ENCODE data around the gene EGF.
"Not testable (repeated sequence)": the region's sequence is repeated elsewhere in the genome, so short reads cannot be mapped to it uniquely, and the experiment has no call there.

The EGF gene

DNA sequence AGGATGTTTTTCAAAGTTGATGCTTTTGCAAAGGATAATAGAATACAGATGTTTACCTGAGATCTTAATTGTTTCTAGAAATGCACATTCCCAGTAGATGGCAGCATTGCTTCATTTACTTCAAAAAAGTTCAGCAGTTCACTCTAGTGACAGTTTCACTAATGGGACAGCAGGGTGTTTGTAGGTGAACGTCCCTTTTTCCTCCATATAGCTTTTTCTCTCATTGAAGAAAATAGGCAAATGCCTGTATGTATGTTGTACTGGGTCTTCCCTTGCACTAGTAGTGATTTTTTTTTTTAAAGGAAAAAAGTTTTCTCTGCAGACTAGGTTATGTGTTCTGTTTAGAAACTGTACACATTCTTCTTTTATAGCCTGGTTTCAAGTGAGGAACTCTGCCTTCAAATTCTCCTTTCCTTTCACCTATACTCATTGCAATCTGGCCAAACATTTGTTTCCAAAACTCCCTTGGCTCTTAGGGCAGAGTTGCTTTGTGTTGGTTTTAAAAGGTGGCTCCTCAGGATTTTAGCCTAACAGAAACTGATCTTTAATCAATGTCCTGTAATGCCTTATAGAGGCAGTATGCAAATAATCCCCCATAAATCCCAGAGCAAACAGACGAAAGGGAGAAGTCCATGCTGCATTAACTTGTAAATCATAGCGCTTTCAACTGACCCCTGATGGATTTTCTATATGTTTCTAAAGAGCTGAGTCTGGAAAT is 86.3 kb downstream of the EGF start:
- DNase-seq: peak; percentile 74

DNA sequence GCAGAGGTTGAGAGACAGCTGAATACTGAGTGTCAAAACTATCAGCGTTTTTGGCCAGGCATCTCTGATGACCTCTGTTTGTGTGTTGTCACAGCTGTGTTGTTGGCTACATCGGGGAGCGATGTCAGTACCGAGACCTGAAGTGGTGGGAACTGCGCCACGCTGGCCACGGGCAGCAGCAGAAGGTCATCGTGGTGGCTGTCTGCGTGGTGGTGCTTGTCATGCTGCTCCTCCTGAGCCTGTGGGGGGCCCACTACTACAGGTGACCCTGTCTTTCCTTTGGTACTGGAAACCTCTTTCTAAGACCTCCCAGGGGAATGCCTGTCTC is 86.9 kb downstream of the EGF start:
- DNase-seq: no peak

DNA sequence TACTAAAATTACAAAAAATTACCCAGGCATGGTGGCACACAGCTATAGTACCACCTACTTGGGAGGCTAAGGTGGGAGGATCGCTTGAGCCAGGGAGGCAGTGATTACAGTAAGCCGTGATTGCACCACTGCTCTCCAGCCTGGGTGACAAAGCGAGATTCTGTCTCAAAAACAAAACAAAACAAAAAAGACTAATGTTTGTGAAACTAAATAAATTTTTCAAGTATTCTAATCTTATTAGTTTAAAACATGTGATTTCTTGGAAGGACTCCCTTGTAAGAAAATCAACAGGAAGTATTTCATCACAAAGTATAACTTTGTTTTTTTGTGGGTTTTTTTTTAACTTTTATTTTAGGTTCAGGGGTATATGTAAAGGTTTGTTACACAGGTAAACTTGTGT is 89.6 kb downstream of the EGF start:
- no peak for DNase-seq

DNA sequence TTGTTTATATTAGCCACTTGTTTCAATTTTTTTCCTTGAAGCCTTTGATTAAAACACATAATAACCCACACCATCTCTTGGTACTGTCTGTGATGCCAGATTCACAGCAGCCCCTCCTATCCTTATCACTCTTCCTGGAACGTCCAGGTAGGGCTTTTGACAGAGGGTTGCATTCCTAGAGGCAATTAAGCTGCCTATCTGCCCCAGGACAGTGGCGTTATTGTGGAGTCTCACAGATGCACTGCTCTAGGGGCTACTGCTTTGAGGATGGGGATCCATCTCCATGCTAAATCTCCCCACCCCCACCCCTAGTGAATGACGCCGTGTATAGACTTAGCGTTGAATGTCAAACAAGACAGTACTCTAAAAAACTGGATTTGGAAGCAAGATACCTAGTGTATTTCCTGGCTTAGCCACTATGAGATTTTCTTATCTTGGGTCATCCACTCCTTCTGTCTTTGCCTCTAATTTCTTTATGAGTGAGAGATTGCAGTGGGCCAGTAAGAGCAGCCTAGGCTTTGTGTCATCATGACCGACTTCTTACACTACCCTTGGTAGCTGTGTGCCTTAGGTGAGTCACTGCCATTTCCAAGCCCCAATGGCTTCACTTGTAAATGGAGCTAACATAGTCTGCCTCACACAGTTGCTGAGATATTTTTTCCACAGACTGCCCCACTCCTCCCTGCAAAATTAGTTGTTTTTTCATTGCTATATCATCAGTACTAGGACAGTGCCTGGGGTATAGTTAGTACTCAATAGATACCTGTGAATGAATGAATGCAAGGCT is 90.9 kb downstream of the EGF start:
- DNase-seq: no peak

DNA sequence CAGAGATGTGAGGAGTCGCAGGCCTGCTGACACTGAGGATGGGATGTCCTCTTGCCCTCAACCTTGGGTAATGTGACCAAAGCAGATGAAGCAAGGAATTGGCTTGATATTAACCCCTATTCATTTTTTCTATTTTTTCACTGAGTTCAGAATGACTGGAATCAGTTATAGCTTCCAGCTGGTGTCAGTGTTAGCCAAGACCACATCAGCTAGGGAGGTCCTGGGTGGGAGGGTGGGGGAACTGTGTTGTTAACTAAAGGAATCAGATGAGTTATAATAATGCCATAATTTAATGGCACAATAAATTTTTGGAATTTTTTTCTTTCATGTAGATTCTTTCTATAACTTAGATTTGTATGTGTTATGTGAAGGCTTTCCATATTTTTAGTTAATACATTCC is 91.9 kb downstream of the EGF start:
- DNase-seq: no peak

DNA sequence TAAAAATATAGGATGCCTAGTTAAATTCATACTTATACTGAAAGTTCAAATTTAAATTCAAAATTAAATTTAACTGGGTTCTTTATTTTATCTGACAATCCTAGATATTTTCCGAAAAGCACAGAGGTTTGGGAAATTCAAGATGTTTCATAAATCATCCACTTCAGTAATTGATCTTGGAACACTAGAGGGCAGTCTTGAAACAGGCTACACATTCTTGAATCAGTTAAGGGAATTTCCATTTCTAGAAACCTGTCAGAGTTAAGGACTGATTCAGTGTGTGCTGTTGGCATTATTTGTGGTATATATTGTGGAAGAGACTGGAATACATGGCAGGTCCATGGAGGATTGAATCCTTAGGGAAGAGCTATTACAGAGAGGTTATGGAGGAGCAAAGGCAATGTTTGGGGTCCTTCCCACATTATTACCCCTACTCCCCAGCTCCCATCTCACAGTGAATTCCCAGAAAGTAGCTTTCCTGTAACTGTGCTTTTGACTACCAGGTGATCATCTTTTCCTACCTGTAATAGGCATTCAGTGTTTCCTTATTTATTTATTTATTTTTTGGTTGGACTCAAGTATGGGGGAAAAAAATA is 92.9 kb downstream of the EGF start:
- peak; percentile 69 for DNase-seq

DNA sequence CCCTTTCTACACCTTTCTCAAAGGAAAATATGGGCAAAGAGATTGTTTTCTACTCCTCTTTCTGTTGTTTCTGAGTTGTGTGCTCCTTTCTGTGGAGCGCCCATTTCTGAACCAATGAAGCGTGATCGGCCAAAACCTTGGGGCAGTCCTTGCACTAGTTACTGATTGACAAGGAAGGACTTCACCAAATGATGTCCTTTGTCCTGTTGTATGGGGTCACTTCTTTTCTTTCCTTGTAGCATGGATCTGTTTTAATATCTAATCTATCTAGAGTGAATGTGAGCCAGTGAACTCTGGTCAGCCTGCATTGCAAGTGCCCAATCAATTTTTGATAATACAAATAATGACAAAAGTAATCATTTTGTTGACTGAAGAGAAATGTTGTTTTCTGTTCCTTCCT is 94.5 kb downstream of the EGF start:
- DNase-seq: no peak

DNA sequence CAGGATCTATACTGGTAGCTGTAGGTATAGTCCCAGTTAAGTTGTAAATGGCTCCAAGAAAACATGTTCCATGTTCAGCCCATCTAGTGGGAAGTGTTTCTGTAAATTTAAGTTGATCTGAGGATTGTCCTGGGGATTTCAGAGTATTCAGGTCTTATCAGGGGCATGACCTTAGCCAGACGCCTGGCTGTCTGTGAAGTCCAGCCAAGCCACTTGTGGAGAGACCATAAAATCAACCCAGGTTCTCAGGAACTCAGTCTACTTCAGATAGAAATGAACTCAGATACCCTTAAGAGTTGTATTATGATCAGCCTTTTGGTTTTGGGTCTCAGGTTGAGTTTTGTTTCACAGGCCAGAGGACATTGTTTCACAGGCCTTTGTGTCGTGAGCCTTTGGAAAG is 95.9 kb downstream of the EGF start:
- no peak for DNase-seq

DNA sequence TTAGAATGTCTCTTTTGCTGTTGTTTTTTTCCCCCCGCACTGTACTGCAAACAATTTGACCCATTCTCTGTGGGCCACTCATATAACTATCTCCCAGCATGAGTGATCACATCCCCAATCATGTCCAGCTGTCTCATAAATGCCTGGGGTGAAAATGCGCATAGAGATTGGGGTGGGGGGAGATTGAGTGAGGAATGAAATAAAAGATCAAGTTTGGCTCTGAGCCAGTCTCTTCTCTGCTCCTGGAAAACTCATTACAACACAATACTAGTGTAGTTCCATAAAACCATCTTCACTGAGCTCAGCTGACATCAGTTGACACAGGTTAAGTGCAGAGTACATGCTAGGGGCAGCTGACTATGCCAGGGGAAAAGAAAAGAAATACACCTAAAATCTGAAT is 96.9 kb downstream of the EGF start:
- DNase-seq: no peak

DNA sequence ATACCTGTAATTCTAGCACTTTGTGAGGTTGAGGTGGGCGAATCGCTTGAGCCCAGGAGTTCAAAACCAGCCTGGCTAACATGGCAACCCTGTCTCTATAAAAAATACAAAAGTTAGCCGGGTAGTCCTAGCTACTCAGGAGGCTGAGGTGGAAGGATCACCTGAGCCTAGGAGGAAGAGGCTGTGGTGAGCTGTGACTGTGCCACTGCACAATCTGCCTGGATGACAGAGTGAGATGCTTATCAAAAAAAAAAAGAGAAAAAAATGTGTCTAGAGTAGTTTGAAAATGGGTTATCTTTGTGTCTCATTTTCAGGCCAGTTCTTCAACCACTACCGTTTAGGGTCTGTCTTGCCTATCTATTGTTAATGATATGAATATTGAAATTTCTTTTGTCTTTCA is 98.1 kb downstream of the EGF start:
- DNase-seq: no peak

DNA sequence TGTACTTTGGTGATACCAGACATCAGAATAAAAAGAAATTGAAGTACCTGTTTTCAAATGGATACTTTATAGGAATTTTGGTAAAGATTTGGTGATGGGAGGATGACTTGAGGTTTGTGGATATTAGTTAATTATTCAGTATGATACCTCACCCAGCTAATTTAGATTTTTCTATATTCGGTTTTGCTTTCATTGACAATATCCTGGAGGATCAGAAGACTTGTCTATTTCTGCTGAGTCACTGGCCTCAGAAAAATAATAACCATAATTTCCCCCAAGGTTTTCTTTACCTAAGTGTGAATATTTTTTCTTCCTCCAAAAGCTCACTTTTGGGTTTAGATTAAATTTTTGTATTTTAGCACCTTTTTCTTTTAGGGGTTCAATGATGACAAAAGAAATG is 100.2 kb downstream of the EGF start:
- DNase-seq: no peak

DNA sequence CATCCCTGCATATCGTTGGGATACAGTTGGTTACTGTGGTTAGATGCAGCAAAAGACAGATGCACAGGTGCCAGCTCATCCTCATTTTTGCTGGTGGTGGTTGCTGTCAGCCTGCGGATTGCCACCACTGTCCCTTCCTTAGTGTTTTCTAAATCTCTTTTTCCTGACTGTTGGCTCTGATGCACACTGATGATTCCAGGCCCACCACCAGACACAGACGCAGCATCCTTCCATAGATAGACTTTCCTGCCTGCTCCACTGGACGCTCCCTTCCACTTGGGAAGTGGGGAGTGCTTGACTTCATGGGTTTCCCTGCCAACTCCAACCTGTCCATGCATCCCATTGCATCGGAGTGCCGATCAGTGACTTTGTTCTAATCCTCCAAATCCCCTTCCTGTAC is 101.5 kb downstream of the EGF start:
- DNase-seq: no peak

DNA sequence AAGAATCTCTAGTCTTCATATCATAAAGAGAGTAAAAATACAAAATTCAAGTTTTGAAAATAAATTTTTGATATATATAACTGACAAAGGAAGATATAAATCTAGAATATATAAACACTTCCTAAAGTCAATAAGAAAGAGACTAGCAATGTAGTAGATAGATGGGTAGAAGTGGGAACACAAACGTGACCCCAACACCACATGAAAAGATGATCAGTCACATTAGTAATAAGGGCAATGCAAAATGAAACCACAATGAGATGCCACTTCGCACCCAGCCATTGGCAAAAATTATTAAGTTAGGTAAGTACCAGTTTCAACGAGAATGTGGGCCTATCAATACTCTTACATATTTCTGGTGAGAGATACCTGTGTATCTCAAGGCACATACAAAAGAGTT is 106.5 kb downstream of the EGF start:
- no peak for DNase-seq

DNA sequence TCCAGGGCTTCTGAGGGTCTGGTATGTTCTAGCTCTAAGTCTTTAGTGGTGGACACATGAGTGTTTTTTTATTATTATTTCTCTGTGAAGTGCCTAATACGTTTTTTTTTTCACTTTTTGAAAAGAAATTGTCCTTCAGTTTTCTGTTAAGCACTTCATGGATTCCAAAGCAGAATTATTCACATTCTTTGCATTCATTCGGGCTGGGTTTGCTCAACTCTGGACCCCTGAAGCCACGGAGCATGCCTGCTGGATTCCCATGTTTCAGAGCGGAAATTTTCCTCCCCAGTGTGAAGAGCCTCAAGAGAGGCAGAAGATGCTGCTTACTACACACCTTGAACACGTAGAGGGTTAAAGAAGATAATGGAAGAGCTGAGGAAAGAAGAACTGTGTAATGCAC is 107.5 kb downstream of the EGF start:
- no peak for DNase-seq

DNA sequence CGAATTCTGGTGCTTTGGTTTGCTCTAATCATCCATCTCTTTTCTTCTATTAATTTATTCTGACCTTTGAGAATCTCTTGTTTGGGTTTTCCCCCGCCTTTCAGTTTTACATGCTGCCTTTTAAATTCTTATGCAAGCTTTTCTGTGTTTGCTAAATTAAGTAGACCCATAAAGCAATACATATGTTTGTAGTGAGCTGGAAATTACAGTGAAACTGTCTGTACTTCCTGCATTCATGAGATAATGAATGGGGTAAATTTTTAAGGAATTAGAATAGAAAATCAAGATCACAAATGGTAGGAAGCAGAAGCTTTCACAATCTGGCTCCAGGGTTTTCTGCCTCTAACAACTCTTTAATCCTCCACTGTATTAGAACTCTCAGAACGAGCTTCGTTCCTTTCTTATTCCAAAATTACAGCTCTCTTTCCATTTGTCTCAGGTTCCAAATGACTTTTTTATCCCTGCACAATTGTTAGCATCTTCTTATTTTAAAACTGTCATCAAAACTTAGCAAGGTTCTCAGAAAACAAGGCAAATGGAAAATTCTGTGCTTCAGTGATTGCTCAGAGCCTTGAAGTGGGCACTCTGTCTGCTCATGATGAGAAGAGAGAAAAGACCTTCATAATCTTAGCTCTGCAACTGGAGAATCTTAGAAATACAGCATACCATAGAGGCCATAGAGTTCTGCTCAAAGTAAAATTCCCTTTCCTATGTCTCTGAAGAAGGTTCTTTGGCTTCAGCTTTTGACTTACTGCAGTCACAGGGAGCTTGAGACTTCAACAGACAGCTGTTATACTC is 108.2 kb downstream of the EGF start:
- no peak for DNase-seq

DNA sequence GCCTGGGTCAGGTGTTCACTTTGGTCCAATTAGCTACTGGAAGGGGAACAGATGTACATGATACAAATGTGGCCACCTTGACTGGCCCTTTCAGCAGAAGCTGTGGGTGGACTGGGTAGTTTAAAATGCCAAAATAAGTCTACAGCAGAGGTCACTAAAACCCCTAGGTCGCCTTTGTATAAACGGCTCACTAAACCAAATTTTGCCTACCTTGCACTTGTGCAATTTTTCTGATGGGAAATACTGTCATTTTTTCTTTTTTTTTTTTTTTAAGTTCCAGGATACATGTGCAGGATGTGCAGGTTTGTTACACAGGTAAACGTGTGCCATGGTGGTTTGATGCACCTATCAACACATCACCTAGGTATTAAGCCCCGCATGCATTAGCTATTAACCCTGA is 109.8 kb downstream of the EGF start:
- DNase-seq: no peak

DNA sequence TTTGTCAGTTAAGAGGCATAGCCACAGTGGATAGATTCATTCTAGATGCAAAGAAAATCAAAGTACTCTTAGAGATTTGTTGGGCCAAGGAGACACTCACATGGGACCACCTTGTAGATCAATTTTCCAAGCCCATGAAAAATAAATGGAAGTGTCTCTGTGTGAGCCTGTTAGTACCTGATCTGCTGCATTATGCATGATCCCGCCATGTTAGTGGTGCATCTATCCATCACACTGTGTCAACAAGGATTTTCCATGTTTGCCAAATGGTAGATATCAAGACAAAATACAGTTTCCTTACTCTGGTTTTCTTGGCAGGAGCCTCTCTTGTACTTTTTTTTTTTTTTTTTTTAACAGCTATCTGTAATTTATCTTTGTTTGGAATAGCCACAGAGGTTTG is 112.4 kb downstream of the EGF start:
- no peak for DNase-seq

DNA sequence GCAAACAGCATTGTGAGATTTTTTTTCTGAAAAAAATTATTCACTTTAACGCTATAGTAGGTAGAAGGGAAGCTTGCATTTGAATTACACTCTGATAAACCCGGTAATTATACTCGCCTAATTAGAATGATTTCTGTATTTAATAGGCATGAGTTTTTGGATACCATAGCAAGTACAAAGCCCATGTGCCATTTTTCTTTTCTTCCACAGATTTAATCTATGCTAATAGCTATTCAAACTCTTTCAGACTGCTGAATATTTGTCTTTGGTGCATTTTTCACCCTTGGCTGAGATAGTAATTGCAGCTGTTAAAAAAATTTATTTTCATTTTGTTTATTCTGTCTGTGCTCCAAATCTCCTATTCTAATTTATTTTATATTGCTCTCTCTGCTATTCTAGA is 113.0 kb downstream of the EGF start:
- no peak for DNase-seq

DNA sequence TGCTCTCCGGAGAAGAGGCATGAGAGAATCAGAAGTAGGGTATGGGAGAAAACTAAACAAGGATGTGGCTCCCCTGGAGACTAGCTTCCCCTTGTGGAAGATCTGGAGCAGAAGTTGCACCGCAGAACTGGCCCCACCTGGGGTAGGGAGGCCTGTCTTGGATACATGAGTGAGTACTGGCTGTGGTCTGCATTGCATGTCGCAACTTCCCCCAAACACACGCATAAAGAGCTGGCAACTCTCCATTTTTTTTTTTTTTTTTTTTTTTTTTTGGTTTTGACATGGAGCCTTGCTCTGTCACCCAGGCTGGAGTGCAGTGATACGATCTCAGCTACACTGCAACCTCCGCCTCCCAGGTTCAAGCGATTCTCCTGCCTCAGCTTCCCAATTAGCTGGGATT is 119.9 kb downstream of the EGF start:
- DNase-seq: no peak

DNA sequence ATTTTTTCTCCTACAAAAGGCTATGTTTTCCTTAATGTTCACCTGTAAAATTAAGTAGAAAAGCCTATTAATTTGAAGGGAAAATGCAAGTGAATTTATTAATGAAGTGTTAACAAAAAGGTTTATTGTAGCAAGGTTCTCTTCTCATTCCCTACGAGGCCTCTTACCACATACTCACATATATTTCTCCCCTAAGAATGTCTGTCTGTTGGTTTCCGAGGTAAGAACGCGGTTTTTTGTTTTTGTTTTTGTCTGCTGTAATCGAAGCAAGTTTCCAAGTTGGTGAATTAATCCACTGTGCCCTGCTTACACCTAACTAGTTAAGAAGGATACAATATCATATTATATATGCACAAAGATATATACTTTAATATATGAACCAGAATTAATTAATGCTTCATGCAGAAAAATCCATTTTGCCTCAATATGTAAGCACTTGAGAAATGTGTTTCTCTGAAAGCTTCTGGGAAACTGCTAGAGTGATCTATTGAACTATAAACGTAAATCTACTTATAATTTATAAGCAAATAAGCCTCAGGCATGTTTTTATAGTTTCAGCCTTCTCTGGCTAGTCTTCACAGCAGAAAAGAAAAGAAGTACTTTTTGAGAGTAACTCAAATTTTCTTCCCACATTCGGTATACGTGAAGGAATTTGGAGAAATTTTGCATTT is 120.8 kb downstream of the EGF start:
- no peak for DNase-seq

DNA sequence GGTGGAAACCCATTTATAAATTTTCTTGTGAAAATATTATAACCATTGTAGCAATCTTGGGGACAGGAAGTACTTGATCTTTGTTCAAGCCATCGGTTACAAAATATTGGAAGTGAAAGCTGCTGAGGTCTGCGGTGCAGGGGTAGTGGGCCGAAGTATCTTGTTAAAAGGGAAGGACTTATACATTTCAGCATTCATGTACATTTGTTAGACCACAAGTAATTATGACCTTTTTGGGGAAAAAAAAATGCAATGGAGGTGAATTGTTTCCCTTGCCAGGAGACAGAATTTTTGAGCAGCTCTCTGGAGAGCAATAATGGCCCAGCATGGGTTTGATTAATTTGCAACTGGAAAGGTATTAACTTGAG is 121.3 kb downstream of the EGF start:
- DNase-seq: peak; percentile 5

DNA sequence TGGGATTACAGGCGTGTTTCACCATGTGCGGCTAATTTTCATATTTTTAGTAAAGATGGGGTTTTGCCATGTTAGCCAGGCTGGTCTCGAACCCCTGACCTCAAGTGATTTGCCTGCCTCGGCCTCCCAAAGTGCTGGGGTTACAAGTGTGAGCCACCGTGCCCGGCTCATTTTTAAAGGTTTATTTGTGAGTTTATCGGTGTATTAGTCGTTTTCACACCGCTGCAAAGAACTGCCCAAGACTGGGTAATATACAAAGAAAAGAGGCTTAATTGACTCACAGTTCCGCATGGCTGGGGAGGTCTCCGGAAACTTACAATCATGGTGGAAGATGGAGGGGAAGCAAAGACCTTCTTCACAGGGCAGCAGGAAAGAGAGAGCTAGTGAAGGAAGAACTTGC is 126.5 kb downstream of the EGF start:
- not testable (repeated sequence) for DNase-seq

DNA sequence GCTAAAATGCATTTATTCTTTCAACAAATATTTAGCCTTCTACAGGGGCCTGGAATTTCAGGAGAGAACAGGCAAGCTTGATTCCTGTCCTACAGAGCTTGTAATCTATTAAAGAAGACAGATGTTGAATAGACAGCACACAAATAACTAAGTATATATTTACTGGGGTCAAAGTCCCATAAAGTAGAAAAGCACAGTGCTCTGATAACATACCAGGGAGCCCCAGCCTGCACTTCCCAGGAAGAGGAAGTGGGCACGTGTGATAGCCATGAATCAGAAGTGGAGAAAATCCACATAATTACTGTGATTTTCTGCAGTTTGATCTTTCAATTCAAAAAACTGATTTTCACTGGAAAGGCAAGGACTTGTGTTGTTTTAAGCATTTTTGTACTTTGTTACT is 129.1 kb downstream of the EGF start:
- no peak for DNase-seq

All from CD4-positive, alpha-beta T cell treated with Interleukin-4 for 4 hours (primary cell).